Right forelimb (tissue), 1 donor: ENCODE results near the gene LRMDA.

Source experiments
- DNase-seq: peaks from one replicate; pipeline ENCODE4 v3.0.0-alpha.2; 2018

LRMDA gene

DNA sequence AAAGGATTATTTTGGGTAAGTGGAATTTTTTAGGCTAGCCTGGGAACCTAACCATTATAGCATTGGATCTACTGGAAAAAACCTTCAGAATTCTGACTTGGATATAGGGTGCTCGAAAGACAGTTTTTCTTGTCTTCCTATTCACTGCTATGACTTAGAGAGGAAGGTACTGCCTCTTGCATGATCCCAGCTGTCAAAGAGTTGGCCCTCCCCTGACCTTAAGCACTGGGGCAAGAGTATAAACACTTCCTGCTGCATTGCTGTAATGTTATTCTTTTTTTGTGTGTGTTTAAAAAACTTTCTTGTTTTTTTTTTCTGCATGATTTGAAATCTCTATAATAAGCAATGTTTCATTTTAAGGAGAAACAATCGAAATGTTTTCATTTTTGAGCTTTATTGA, 113.0 kb downstream of the LRMDA start:
- DNase-seq: no peak

DNA sequence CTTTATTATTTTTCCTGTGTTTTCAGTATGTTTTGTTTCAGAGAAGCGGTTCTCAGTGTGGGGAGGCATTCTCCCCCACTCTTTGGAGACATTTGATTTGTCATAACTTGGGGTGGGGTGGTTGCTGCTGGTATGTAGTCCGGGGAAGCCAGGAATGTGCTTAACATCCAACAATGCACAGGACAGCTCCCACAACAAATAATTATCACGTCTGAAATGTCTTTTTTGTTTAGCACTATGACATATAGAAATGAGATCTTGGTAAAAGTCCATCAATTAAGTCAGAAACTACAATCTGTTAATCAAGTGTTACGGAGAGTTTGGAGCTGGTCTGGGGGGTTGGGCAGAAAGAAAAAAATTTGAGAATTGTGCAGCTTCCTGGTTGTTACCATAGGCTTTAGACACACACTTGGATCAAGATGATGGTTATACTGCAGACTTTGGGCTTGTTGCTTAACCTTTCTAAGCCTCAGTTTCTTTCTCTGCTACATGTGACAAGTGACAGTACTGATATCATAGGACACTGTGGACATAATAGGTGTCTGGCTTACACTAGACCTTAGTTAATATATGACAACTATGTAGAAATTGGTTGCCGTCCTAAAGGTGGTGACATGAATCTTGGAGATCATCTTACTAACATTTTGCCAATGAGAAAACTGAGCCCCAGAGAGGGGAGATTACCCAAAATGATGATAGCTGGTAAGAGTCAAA, 113.7 kb downstream of the LRMDA start:
- no peak for DNase-seq

DNA sequence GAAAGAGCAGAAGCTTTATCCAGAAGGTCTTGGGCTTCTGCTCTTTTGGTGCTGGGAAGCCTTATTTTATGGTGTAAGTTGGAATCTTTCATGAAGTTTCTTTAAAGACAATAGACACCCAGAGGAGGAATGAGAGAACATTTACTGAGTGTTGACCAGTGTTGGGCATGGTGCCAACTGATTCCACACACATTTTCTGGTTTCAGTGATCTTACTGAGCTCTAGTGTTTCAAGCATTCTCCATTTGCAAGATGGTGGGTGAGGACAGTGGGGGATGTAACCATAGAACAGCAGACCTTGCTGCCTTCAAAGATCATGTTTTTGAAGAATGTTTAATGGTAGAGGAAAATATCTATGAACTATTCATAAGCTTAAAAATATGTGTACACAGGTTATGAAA, 114.6 kb downstream of the LRMDA start:
- no peak for DNase-seq

DNA sequence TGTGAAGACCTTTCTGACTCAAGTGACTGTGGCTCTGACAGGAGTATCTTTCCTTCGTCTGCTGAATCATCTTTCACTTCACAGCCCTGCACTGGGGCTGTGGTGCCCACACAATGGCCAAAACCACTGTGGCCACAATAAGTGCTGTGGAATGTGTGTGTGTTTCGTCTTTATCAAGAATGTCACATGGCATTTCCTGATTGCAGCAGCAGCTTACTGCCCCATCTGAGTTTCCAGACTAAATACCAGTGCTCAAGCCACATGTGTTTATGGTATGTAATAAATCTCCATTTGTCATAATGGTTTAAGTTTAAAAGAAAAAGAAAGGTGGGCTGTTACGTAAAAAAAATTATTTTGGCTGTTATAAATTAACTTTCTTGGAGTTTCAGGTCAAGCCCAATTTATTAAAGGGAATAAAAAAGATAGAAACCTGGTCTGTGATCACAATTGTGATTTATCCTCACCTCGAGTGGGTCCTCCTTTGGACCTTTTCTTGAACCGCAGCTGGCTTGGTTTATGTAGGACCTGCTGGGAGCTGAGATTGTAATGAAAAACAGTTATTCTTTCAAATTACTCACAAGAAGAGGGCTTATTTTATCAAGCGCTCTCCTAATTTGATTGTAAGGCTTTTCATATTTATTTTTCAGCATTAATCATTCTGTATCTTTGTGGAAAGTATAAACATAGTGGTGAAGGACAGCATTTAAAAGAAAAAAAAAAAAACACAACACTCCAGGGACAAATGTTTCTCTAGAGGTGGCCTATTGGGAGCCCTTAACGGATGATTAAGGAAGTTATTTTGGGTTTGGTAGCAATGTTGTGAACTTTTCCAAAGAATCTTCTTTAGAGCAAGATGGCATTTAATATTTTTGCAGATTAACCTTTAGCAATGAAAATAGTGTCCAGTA, 116.2 kb downstream of the LRMDA start:
- no peak for DNase-seq

DNA sequence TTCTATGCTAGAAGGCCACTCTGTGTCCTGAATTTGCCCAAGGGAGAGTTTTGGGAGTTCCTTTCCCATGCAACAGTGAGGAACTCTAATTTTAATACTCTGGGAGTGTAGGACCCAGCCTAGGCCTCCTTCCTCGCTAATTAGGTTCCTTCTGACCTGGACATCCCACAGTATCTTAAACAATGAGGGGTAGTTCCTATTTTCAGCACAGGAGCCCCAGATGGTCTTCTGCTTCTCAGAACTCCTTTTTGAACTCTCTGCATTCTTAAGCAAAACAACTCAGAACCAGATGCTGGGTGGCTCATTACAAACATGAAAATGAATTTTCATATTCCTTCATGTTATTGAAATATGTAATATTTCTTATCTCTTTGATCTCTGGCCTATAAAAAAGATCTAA, 116.9 kb downstream of the LRMDA start:
- no peak for DNase-seq

DNA sequence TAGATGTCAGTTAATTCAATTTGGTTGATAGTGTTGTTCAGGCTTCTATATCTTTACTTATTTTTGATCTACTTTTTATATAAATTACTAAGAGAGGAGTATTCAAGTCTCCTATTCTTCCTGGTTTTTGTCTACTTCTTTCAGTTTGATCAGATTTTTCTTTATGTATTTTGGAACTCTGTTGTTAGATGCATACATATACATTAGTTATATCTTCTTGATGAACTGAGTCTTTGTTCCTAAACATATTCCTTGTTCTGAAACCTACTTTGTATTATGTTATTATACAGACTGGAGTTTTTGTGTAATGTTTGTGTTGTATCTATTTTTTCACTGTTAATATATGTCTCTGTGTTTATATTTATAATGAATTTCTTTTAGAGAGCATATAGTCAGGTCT, 118.8 kb downstream of the LRMDA start:
- no peak for DNase-seq

DNA sequence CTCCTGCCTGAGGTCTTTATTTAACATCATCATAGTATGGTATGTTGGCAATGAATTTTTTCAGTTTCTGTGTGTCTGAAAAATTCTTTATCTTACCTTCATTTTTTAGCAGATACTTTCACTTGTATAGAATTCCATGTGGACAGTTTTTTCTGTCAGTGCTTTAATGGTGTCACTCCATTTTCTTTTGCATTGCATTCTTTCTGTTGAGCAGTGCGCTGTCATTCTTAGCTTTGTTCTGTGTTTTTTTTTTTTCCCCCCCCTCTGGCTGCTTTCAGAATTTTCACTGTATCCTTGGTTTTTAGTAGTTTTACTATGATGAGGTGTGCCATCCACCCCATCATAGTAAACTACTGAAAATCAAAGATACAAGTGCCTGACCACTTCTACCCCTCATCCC, 120.7 kb downstream of the LRMDA start:
- DNase-seq: no peak

DNA sequence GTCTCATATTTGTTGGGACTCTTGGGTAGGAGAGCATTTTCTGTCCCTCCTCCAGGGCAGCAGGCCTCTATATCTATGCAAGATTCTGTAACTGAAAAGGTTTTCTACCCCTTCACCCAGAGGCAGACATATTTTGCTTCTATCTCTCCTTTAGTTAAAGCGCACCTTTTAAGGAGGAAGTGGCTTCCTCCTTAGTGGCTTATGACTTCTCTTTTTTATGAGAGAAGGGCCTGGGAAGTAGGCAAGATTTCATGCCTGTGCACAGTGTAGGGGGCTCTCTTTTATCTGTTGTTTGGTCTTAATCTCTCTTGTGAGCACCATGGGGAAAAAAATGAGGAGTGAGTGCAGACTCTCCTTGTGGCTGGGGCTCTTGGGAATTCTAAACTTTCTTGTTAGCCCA, 122.1 kb downstream of the LRMDA start:
- no peak for DNase-seq

DNA sequence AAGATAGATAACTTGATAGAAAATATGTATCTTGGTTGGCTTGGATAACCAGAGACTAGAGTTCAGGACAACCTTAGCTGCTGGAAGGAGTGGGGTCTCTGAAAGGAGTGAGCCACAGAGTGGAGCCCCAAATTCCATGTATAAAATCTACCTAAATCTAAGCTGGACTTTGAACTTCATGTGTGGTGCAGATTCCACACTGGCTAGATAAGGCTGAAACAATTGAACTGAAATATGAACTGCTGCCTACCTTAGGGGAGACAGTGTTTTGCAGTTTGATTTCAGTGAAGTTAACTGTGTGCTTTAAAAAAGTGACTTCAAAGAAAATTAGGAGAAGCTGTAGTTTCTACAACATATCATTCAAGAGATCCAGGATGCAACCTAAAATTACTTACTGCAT, 123.9 kb downstream of the LRMDA start:
- no peak for DNase-seq

DNA sequence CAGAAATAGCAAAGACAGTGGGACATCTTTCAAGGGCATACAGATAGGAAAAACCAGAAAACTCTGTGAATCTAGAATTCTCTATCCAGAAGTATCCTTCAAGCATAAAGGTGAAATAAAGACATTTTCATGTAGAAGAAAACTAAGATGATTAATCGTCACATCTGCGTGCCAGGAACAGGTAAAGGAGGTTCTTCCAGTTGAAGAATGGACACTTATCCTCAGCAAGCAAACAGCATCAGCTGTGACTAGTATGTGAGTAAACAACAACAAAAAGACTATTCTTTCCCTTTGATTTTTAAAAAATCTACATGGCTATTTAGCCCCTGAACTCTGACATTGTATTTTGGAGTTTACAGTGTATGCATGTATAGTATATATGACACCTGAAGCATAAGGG, 124.9 kb downstream of the LRMDA start:
- DNase-seq: no peak

DNA sequence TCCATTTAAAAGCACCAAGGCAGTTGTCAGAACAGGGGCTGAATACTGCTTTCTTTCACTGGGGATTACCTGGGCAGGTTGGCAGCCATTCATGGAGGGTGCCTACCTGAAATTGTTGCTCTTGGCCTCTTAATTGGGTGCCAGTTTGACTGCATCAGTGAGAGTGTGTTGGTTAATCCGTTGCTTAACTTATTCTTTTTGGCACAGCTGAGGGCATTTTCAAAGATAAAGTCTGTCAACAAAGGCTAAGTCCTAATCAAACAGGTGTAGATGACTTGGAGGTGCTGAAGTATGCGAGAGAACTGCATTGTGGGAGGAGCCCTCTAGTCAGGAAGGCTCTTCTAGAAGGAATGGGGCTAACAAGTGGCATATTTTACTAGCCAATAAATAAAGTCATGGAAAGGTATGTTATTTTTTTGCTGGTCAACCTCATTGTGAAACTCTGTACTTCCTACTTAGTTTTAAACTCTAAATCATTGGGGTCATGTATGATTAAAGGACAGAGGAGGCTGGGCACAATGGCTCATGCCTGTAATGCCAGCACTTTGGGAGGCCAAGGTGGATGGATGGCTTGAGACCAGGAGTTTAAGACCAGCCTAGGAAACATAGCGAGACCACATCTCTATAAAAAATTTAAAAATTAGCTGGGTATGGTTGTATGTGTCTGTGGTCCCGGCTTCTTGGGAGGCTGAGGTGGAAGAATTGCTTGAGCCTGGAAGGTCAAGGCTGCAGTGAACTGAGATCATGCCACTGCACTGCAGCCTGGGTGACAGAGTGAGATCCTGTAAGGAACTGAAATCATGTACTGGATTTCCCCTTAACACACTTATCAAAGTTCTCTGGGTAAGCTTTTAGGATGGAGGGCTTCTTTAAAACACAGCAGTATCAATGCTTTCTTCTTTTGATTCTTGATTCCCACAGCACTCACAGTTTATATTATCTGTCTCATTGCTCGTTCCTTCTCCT, 134.1 kb downstream of the LRMDA start:
- DNase-seq: no peak

DNA sequence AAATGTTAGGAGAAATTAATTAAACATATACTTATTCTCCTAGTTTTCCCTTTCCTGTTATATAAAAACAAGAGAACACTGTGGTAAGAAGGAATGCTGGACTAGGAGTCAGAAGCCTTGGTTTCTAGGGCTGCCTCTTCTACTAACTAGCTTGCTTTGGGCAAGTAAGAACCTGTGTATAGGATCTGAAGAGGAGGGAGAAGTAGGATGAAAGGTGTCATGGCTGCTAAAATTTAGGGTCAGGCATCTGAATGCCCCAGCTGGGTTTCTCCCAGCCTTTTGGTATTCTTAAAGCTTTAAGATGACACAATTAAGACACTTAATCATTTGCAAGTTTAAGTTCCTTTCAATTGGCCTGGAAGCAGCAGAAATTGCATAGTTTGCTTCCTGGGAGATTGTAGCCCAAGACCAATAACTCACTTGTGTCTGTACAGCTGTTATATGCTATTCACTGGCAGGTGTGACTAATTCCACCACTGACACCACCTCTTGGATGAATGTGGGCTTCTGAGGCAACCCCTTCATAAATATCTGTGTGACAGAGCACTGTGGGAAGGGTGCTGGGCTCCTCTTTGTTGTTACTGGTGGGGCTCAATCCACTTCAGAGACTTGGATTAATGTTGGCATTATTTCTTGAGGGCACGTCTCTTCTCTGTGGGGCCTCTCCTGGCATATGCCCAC, 137.2 kb downstream of the LRMDA start:
- no peak for DNase-seq

DNA sequence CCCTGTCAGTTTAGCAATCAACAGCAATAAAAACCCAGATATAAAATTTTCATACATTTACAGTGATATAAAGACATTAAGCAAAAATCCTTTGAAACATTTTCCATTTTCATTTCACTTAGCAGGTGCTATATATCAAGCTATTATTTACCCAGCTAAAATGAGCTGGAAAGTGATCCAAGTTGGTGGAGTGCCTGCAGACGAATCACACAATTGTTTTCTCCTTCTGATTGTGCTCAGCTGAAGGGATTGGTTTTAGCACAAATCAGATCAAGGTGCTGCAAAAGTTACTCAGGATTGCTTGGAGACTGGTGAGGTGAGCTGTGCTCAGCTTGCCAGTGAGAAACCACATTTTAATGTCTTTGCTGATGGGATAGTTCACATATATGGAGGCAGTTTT, 138.1 kb downstream of the LRMDA start:
- no peak for DNase-seq

DNA sequence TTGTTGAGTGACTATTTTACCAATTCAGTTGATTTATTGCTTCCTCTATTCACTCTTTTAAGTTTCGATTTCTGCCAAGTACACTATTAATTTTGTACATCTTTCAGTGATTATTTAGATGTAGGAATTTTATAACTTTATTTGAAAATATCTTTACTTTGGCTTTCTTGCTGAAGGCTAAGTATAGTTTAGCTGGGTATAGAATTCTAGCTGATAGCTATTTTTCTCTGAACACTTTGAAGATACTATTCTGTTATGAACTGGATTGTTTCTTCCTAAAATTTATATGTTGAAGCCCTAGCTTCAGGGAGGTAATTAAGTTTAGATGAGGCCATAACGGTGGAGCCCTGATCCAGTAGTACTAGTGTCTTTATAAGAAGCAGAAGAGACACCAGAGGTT, 141.1 kb downstream of the LRMDA start:
- no peak for DNase-seq

DNA sequence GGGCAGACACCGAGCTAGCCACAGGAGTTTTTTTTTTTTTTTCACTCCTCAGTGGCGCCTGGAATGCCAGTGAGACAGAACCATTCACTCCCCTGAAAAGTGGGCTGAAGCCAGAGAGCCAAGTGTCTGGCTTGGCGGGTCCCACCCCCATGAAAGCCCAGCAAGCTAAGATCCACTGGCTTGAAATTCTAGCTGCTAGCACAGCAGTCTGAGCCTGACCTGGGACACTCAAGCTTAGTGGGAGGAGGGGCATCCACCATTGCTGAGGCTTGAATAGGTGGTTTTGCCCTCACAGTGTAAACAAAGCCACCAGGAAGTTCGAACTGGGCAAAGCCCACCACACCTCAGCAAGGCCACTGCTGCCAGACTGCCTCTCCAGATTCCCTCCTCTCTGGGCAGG, 144.5 kb downstream of the LRMDA start:
- no peak for DNase-seq

DNA sequence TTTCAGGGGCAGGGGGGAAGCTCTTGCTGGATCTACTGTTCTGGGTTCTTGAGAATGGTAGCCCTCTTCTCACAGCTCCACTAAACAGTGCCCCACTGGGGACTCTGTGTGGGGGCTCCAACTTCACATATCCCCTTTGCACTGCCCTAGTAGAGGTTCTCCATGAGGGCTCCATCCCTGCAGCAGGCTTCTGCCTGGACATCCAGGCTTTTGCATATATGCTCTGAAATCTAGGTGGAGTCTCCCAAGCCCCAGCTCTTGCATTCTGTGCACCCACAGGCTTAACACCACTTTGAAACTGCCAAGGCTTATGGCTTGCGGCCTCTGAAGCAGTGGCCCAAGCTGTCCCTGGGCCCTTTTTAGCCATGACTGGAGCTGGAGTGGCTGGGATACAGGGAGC, 150.7 kb downstream of the LRMDA start:
- DNase-seq: no peak

DNA sequence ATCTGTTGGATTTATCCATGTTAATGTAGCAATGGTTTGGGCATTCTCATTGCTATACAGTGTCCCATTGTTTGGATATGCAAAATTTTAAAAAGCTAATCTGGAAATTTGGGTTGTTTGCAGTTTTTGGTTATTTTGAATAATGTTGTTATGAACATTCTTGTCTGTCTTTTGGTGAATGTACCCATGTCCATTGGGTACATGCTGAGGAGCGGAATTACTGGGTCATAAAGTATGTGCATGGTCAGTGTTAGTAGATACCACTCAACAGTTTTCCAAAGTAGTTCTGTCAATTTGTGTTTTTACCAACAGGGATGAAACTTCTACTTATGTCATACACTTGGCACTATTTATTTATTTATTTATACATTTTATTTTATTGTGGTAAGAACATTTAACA, 153.9 kb downstream of the LRMDA start:
- no peak for DNase-seq

DNA sequence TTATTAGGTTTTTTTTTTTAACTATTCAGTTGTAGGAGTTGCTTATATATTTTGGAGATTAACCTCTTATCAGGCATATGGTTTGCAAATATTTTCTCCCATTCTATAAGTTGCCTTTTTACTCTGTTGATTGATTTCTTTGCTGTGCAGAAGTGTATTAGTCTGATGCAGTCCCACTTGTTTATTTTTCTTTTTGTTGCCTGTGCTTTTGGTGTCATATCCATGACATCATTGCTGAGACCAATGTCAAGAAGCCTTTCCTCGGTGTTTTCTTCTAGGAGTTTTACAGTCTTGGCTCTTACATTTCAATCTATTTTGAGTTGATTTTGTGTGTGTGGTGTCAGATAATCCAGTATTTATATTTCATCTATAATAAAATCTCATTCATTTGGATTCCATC, 155.4 kb downstream of the LRMDA start:
- no peak for DNase-seq

DNA sequence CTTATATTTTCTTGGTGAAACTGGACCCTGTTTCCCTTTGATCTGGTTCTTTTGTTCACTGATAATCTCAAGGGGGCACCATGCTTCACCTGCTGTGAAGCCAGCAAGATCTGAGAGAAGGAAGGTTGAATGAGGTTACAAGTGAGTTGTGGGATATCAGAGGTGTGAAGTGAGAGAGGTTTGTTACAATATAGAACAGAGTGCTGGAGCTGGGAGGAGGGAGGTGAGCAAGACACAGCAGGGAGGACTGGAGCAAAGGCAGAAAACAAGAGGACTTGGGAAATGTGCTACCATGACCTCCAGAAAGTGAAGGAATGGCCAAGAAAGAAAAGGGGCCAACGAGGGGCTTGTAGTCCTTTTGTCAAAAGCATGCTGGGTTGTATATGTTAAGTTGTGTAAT, 156.6 kb downstream of the LRMDA start:
- no peak for DNase-seq

DNA sequence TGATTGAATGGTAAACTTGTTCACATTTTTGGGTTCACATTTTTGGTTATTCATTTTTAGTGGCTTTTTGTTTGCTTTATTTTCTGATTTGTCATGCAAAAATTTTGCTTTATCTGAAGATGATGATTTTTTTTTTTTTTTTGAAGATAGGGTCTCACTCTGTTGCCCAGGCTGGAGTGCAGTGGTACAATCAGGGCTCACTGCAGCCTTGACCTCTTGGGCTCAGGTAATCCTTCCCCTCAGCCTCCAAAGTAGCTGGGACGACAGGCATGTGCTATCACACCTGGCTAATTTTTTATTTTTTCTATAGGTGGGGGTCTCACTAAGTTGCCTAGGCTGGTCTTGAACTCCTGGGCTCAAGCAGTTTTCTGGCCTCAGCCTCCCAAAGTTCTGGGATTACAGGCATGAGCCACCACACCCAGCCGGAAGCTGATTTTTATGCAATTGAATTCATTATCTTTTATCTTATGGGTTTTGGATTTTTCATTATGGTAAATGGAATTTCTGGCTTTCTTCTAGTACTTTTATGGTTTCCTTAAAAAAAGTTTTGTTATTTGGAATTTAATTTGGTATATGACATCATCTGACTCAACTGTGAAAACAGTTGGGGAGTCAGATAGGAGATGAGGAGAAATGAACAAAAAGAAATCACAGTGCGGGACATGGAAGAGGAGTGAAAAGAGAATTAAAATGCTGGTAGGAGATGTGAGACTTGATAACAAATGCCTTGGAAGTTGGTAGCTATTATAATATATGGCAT, 158.7 kb downstream of the LRMDA start:
- no peak for DNase-seq

DNA sequence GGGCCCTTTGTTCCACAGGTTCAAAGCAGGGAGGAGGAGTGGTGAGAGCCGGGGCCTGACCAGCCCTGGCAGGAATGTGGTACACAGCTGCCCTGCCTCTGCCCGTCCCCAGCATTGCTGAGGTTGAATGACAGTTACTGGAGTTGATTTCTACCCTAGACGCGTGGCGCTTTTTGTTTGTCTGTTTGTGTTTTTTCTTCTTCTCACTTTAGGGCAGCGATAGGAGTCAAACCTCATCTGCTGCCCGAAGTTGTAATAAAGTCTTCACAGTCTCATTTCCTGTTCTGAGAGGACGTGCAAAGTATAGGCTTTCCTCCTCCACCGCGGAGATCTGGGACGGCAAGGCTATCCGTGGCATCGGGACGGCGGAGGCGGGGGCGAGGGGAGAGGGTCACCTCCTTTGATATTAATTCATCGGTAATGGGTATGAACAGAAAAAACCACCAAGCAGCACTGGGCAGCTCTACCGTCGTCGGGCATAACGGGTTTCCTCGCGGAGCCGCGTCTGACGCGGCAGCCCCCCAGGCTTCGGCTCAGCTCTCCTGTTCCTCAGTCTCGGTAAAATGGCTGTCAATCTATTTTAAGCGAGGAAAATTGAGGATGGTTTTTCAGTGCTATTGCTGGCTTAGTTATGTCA, 160.8 kb downstream of the LRMDA start:
- no peak for DNase-seq
